Measurements from ENCODE around the gene TRAPPC3L.

TRAPPC3L gene

GRCh38 chr6:116491610-116492330 is 53.7 kb downstream of the TRAPPC3L start:
- no peak overlapping the region for H3K4me3 ChIP-seq (ENCODE audit: low read depth, low read length)
- no peak for TF ChIP-seq CTCF (IDR thresholded peaks at IDR 0.05; ENCODE audit: borderline replicate concordance, insufficient read depth, low read depth, low read length)

- no peak for TF ChIP-seq CTCF (IDR thresholded peaks at IDR 0.05; ENCODE audit: borderline replicate concordance, insufficient read depth, low read depth, low read length)
- no peak overlapping the region for H3K4me3 ChIP-seq (ENCODE audit: low read depth, low read length)
Measured at GRCh38 chr6:116485559-116486184, 59.8 kb downstream of the TRAPPC3L start.

- no peak overlapping the region for H3K4me3 ChIP-seq (ENCODE audit: low read depth, low read length)
- TF ChIP-seq CTCF (IDR thresholded peaks at IDR 0.05; ENCODE audit: borderline replicate concordance, insufficient read depth, low read depth, low read length): no peak
Measured at GRCh38 chr6:116483616-116484015, 61.9 kb downstream of the TRAPPC3L start.

- H3K4me3 ChIP-seq (ENCODE audit: low read depth, low read length): no peak overlapping the region
- no peak for TF ChIP-seq CTCF (IDR thresholded peaks at IDR 0.05; ENCODE audit: borderline replicate concordance, insufficient read depth, low read depth, low read length)
Measured at GRCh38 chr6:116482780-116483179, 62.7 kb downstream of the TRAPPC3L start.

- H3K4me3 ChIP-seq (ENCODE audit: low read depth, low read length): no peak overlapping the region
- no peak for TF ChIP-seq CTCF (IDR thresholded peaks at IDR 0.05; ENCODE audit: borderline replicate concordance, insufficient read depth, low read depth, low read length)
Measured at GRCh38 chr6:116476002-116476678, 69.3 kb downstream of the TRAPPC3L start.

- H3K4me3 ChIP-seq (ENCODE audit: low read depth, low read length): no peak overlapping the region
- no peak for TF ChIP-seq CTCF (IDR thresholded peaks at IDR 0.05; ENCODE audit: borderline replicate concordance, insufficient read depth, low read depth, low read length)
Measured at GRCh38 chr6:116475141-116475540, 70.3 kb downstream of the TRAPPC3L start.

All from GM12875 (cell line).